ENCODE data around the gene EIF3K. TPM values are rescaled to one million over a fixed set of nuclear protein-coding genes. Genes with fewer than 3 reads are reported as not detected.
A peak's percentile ranks its signal among the peaks of the same experiment; 100 is the strongest.

EIF3K gene
- total RNA-seq, 1 donor, result 491 TPM

DNA sequence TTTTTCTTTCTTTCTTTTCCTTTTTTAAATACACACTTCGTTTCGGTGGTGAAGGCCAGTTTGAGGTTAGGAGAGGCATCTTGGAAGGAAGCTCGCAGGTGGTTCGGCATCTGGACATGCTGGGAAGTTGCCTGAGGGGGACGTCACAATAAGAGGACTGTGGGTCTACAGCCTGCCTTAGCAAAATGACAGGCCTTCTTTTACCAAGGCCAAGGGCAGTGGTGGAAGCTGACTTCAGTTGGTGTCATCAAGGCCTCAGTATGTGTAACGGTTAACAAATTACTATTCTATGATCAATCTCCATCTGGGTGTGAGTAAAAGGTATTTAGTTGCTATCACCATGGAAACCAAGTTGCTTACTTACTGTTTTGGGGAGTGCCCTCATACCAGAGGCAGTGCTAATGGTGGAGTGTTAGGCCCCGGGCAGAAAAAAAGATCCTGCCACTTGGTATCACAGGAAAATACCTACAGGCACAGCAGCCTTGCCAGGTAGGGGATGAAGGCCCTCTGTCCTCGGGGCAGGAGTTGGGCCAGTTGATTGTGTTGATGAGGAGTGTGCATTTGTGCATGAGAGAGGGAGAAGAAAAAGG is 38.7 kb downstream of the EIF3K start:
- DNase-seq (ENCODE audit: low read depth), result peak; percentile 61
- TF ChIP-seq, protein P1, sequence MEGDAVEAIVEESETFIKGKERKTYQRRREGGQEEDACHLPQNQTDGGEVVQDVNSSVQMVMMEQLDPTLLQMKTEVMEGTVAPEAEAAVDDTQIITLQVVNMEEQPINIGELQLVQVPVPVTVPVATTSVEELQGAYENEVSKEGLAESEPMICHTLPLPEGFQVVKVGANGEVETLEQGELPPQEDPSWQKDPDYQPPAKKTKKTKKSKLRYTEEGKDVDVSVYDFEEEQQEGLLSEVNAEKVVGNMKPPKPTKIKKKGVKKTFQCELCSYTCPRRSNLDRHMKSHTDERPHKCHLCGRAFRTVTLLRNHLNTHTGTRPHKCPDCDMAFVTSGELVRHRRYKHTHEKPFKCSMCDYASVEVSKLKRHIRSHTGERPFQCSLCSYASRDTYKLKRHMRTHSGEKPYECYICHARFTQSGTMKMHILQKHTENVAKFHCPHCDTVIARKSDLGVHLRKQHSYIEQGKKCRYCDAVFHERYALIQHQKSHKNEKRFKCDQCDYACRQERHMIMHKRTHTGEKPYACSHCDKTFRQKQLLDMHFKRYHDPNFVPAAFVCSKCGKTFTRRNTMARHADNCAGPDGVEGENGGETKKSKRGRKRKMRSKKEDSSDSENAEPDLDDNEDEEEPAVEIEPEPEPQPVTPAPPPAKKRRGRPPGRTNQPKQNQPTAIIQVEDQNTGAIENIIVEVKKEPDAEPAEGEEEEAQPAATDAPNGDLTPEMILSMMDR (IDR thresholded peaks at IDR 0.05; ENCODE audit: insufficient read depth, low read length), result no peak
- H3K4me3 ChIP-seq (ENCODE audit: low read depth, low read length), result no peak overlapping the region

DNA sequence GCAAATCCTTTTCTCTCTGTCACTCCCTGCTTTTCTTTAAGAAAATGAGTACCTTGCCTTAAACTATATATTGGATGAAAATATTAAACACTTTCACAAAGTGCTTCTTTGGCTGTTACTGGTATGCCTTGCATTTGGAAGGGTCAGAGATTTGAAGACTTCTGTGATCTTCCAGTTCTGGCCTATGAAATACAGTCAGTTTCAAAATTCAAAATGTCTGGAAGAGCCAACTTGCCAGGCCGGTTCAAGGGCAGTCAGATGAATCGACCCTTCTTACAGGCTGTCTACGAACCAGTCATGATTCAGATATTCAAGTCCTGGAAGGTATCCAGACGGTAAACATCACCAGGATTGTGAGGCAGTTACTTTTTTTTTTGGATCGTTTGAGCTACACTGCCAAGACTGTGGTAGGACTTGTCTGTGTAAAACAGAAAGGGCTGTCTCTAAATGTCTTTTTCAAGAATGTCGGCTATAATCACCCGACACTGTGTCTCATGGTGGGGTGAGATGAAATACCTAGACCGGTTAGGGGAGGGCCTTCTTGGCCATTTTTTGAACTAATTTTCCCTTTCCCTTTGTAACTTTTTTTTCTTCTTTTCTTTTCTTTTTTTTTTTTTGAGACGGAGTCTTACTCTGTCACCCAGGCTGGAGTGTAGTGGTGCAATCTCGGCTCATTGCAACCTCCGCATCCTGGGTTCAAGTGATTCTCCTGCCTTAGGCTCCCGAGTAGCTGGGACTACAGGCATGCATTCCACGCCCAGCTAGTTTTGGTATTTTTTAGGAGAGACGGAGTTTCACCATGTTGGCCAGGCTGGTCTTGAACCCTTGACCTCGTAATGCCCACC is 39.7 kb downstream of the EIF3K start:
- TF ChIP-seq, protein P1 (IDR thresholded peaks at IDR 0.05; ENCODE audit: insufficient read depth, low read length), result no peak
- H3K4me3 ChIP-seq (ENCODE audit: low read depth, low read length), result peak overlapping the region; percentile 43
- DNase-seq (ENCODE audit: low read depth), result peak; percentile 100

DNA sequence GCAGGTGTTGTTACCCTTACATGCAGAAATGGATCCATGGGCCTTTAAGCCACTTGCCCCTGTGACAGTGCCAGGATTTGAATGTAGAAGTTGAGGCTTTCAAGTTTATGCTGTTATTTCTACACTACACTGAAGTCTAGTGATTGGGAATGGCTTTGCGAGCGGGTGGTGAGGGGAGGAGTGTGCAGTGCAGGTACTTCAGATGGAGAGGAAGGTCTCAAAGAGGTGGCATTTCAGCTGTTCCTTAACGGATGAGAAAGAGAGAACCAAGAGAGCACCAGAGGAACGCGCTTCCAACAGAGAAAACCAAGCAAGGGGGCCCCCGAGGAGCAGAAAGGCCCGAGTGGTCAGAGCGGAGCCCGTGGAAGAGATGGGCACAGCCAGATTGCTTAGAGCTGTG is 41.7 kb downstream of the EIF3K start:
- H3K4me3 ChIP-seq (ENCODE audit: low read depth, low read length), result no peak overlapping the region
- TF ChIP-seq, protein P1 (IDR thresholded peaks at IDR 0.05; ENCODE audit: insufficient read depth, low read length), result no peak
- DNase-seq (ENCODE audit: low read depth), result no peak

DNA sequence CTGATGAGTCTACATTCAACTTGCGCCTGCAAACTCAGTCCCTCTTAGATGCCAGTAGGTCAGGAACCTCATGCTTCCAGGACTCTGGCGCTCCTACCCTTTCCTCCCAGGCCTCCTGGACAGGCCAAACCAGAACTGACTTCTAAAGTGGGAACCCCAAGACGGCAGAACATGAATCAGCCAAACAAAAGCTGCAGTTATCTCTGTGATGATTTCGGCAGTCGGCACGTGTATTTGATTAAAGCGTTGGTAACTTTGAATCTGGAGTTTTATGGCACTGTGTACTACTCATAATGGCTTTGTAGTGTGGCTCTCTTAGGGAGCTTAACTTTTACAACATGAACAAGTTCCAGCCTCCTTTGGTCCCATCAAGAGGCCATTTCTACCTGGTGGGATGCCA is 42.1 kb downstream of the EIF3K start:
- TF ChIP-seq, protein P1 (IDR thresholded peaks at IDR 0.05; ENCODE audit: insufficient read depth, low read length), result no peak
- H3K4me3 ChIP-seq (ENCODE audit: low read depth, low read length), result no peak overlapping the region
- no peak for DNase-seq (ENCODE audit: low read depth)

DNA sequence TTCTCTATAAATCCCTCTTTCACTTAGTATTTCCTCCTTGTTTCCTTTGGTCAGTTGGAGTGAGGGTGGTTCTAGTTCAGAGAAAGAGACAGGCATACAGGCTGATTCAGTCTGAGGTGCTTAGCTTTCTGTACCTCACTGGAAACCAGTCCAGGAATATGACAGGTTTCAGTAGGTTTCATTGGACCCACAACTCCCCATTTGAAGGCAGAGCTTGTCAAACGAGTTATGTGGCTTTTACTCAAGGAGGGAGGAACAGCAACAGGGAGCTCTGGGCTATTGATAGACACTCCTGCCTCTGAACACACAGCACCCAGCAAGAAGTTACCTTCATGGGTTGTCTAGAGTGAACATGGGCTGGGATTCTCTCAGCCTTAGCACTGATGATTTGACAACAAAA is 43.0 kb downstream of the EIF3K start:
- TF ChIP-seq, protein P1 (IDR thresholded peaks at IDR 0.05; ENCODE audit: insufficient read depth, low read length), result no peak
- no peak for DNase-seq (ENCODE audit: low read depth)
- no peak overlapping the region for H3K4me3 ChIP-seq (ENCODE audit: low read depth, low read length)

DNA sequence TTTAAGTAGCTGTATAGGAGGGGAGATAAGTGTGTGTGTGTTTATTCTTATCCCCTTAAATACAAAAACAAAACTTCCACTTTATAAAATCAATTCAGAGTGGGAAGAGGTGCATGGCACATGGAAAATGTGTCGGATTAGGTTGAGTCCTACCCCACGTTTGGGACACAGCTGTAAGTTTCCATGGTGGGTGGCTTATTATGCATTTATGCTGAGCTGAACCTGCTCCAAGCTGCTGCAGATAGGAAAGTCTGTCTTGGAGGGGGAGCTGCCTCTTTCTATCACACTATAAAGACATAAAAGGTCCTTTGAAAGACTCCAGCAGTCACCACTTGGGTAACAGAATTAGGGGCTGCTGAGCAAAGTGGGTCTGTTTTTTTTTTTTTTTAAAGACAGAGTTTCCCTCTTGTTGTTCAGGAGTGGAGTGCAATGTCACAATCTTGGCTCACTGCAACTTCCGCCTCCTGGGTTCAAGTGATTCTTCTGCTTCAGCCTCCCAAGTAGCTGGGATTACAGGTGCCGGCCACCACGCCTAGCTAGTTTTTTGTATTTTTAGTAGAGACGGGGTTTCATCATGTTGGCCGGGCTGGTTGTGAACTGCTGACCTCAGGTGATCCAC is 43.7 kb downstream of the EIF3K start:
- TF ChIP-seq, protein P1 (IDR thresholded peaks at IDR 0.05; ENCODE audit: insufficient read depth, low read length), result no peak
- DNase-seq (ENCODE audit: low read depth), result no peak
- no peak overlapping the region for H3K4me3 ChIP-seq (ENCODE audit: low read depth, low read length)
